OCI-LY3 (cell line): Measurements from ENCODE around the gene IL37.
"Not testable (repeated sequence)": the region's sequence is repeated elsewhere in the genome, so short reads cannot be mapped to it uniquely, and the experiment has no call there.

Experiments used
- H2AFZ ChIP-seq: fragments of 200-600, 300-600 bp; shearing (Covaris generic); 2 replicates; pipeline ENCODE4 v1.6.0; 2014; ENCODE audit warnings: antibody characterized with exemption, low read depth, low read length
- H3K27ac ChIP-seq: fragments of 200-600, 300-600 bp; sonication (generic); 2 replicates; pipeline ENCODE4 v1.5.1; 2014; ENCODE audit warnings: mild to moderate bottlenecking, low read length, moderate library complexity, mixed read lengths
- H3K27me3 ChIP-seq: fragments of 200-600, 300-600 bp; sonication (generic); 2 replicates; pipeline ENCODE4 v1.6.1; 2014; ENCODE audit warnings: low read depth, low read length, mixed read lengths
- H3K36me3 ChIP-seq: fragments of 200-600, 300-600 bp; sonication (generic); replicated peaks from 2 replicates; pipeline ENCODE3; 2014; ENCODE audit warnings: low read depth, low read length, mixed read lengths
- H3K4me1 ChIP-seq: fragments of 300-600, 200-600 bp; sonication (generic); 2 replicates; pipeline ENCODE4 v1.6.1; 2014; ENCODE audit warnings: low read length, mixed read lengths
- H3K4me2 ChIP-seq: fragments of 200-600, 300-600 bp; sonication (generic); 2 replicates; pipeline ENCODE4 v1.6.1; 2014; ENCODE audit warnings: low read length, mixed read lengths
- H3K4me3 ChIP-seq: fragments of 300-600, 200-600 bp; sonication (generic); 2 replicates; pipeline ENCODE4 v1.5.1; 2014; ENCODE audit warnings: antibody characterized with exemption, mild to moderate bottlenecking, low read length, moderate library complexity
- H3K79me2 ChIP-seq: fragments of 300-600, 200-600 bp; shearing (Covaris generic); 2 replicates; pipeline ENCODE4 v1.6.1; 2014; ENCODE audit warnings: mild to moderate bottlenecking, low read length, mixed read lengths
- H3K9ac ChIP-seq: fragments of 300-600, 200-600 bp; shearing (Covaris generic); 2 replicates; pipeline ENCODE4 v1.6.0; 2014; ENCODE audit warnings: mild to moderate bottlenecking, low read length, moderate library complexity
- H3K9me3 ChIP-seq: fragments of 200-600, 300-600 bp; shearing (Covaris generic); 2 replicates; pipeline ENCODE4 v1.6.1; 2014; ENCODE audit warnings: low read length, mixed read lengths; ENCODE audit not compliant: insufficient read depth
- H4K20me1 ChIP-seq: fragments of 200-600, 300-600 bp; sonication (generic); 2 replicates; pipeline ENCODE4 v1.6.1; 2016; ENCODE audit warnings: low read length, mixed read lengths; ENCODE audit not compliant: insufficient read depth
- EZH2phosphoT487 ChIP-seq: fragments of 200-600 bp; shearing (Covaris generic); IDR thresholded peaks from 2 replicates; pipeline ENCODE4 v1.6.1; 2018; ENCODE audit warnings: antibody characterized with exemption, mixed run types, low read depth
- TF ChIP-seq, protein P1 (sequence below): fragments of 200-600, 300-600 bp; sonication (generic); IDR thresholded peaks from 2 replicates; pipeline ENCODE4 v1.5.1; 2014; ENCODE audit warnings: antibody characterized with exemption, low read length, low read depth

Gene IL37

GRCh38 chr2:112893752-112894151 is 17.2 kb upstream of the IL37 start:
- TF ChIP-seq EZH2phosphoT487, result no peak
- TF ChIP-seq, protein P1, sequence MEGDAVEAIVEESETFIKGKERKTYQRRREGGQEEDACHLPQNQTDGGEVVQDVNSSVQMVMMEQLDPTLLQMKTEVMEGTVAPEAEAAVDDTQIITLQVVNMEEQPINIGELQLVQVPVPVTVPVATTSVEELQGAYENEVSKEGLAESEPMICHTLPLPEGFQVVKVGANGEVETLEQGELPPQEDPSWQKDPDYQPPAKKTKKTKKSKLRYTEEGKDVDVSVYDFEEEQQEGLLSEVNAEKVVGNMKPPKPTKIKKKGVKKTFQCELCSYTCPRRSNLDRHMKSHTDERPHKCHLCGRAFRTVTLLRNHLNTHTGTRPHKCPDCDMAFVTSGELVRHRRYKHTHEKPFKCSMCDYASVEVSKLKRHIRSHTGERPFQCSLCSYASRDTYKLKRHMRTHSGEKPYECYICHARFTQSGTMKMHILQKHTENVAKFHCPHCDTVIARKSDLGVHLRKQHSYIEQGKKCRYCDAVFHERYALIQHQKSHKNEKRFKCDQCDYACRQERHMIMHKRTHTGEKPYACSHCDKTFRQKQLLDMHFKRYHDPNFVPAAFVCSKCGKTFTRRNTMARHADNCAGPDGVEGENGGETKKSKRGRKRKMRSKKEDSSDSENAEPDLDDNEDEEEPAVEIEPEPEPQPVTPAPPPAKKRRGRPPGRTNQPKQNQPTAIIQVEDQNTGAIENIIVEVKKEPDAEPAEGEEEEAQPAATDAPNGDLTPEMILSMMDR, result no peak
- no peaks in the 10 kb centered on the region for H3K79me2 ChIP-seq
- no peak overlapping the region for H2AFZ ChIP-seq
- no peak overlapping the region for H3K27ac ChIP-seq
- H3K27me3 ChIP-seq, result no peaks in the 10 kb centered on the region
- no peak overlapping the region for H3K4me2 ChIP-seq
- no peak overlapping the region for H3K4me3 ChIP-seq
- no peaks in the 10 kb centered on the region for H3K36me3 ChIP-seq
- H3K9ac ChIP-seq, result no peak overlapping the region
- H4K20me1 ChIP-seq, result no peaks in the 10 kb centered on the region
- H3K9me3 ChIP-seq, result no peaks in the 10 kb centered on the region
- H3K4me1 ChIP-seq, result no peaks in the 10 kb centered on the region

- H3K36me3 ChIP-seq, result no peaks in the 10 kb centered on the region
- TF ChIP-seq, protein P1, result no peak
- no peak for TF ChIP-seq EZH2phosphoT487
- no peaks in the 10 kb centered on the region for H3K27me3 ChIP-seq
- no peak overlapping the region for H3K4me2 ChIP-seq
- H3K9me3 ChIP-seq, result no peaks in the 10 kb centered on the region
- no peak overlapping the region for H3K27ac ChIP-seq
- no peak overlapping the region for H2AFZ ChIP-seq
- H3K4me3 ChIP-seq, result no peak overlapping the region
- no peaks in the 10 kb centered on the region for H4K20me1 ChIP-seq
- no peak overlapping the region for H3K9ac ChIP-seq
- H3K79me2 ChIP-seq, result no peaks in the 10 kb centered on the region
- peaks cover 17% of the 10 kb centered on the region for H3K4me1 ChIP-seq
Observed at GRCh38 chr2:112896909-112897623, 13.9 kb upstream of the IL37 start.

DNA sequence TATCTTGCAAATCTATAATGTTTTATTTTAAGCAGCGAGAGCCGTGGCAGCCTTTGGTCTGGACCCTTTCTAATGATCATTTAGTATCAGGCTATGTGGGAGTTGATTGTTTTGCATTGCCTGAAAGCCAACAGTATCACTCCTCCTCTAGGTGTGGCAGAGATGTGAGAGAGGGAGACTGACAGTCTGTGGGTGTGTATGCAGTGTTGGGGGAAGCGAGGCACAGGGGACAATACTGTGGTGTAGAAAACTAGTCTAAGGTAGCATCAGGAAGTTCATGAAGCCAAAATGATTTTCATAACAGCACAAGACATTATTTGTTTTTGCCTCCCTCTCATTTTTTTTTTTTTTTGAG is 13.4 kb upstream of the IL37 start:
- H3K4me2 ChIP-seq, result no peak overlapping the region
- H2AFZ ChIP-seq, result no peak overlapping the region
- no peaks in the 10 kb centered on the region for H3K79me2 ChIP-seq
- peaks cover 19% of the 10 kb centered on the region for H3K4me1 ChIP-seq
- no peaks in the 10 kb centered on the region for H3K27me3 ChIP-seq
- H3K36me3 ChIP-seq, result no peaks in the 10 kb centered on the region
- H3K9ac ChIP-seq, result no peak overlapping the region
- H3K4me3 ChIP-seq, result no peak overlapping the region
- no peak overlapping the region for H3K27ac ChIP-seq
- no peaks in the 10 kb centered on the region for H4K20me1 ChIP-seq
- H3K9me3 ChIP-seq, result no peaks in the 10 kb centered on the region
- TF ChIP-seq, protein P1, result no peak
- no peak for TF ChIP-seq EZH2phosphoT487

DNA sequence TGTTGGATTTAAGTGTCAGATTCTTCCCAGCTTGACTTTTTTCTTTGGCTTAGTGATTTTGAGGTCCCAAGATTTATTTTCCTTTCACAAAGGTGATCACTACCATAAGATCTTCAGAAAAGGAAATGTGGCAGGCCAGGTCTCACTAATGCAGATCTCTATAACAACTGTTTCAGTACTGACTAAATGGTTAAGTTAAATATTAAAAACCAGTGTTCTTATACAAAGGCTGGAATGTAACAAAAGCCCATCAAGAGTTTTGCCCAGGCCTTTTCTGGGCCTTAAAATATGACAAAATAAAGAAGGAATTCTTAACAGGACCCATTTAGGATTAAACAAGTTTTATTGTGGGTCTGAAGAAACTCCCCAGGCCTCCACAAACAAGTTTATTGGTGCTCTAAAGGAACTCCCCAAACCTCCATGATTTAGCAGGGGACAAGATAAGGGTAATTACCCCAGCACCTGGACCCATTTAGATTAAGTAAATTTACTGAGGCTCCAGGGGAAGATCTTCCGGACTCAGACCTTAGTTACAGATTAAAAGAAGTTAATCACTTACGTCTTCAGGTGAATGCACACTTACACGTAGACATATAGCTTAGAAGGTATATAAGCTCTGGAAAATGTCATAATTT is 9.4 kb upstream of the IL37 start:
- not testable (repeated sequence) for H3K79me2 ChIP-seq, H3K4me2 ChIP-seq

More for the DNA sequence above, 9.4 kb upstream of the IL37 start:
- not testable (repeated sequence) for H3K27me3 ChIP-seq, H3K9ac ChIP-seq, H3K4me3 ChIP-seq, H3K36me3 ChIP-seq, H3K27ac ChIP-seq, H2AFZ ChIP-seq, H4K20me1 ChIP-seq, H3K9me3 ChIP-seq
- peaks cover 19% of the 10 kb centered on the region for H3K4me1 ChIP-seq
